ENCODE results near the gene ATCAY. TPM values are rescaled to one million over a fixed set of nuclear protein-coding genes. Genes with fewer than 3 reads are reported as not detected.

Gene ATCAY
- total and polyA plus RNA-seq, 7 donors, result 1.5 to 3.8 (median 2.1) TPM; not detected in 2

GRCh38 chr19:3958836-3959765 lies 78.6 kb downstream of the ATCAY start:
- intact Hi-C loops (cut with DNase I), result no loop called here
- Histone ChIP-seq H3K4me3 (no peak overlapping the region), H3K27me3 (no peaks in the 10 kb centered on the region), H3K36me3 (peaks cover 56 to 92% (median 71%) of the 10 kb centered on the region in 4 donors), H3K4me1 (peaks cover 0 to 8% (median 7%) of the 10 kb centered on the region in 4 donors), H3K27ac (no peak overlapping the region), H3K9me3 (no peaks in the 10 kb centered on the region)
- TF ChIP-seq POLR2A (IDR thresholded peaks at IDR 0.05), result no peak
- TF ChIP-seq POLR2AphosphoS5 (IDR thresholded peaks at IDR 0.05), result peak in 3 of 4 donors; percentile 3 to 38 (median 37)
- peak; percentile 62 for DNase-seq
- WGBS, 2 donors, result 97 to 98% methylated on average over 86 of the region's 86 CpGs

GRCh38 chr19:3959766-3960131 lies 79.3 kb downstream of the ATCAY start:
- Histone ChIP-seq H3K4me3 (no peak overlapping the region), H3K27ac (no peak overlapping the region), H3K9me3 (no peaks in the 10 kb centered on the region), H3K36me3 (peaks cover 56 to 97% (median 76%) of the 10 kb centered on the region in 4 donors), H3K4me1 (peaks cover 0 to 10% (median 3%) of the 10 kb centered on the region in 4 donors), H3K27me3 (no peaks in the 10 kb centered on the region)
- DNase-seq, result peak; percentile 63
- WGBS, 2 donors, result 97% methylated on average over 15 of the region's 15 CpGs
- TF ChIP-seq EP300 (IDR thresholded peaks at IDR 0.05), result no peak
- TF ChIP-seq CTCF (IDR thresholded peaks at IDR 0.05), result no peak
- TF ChIP-seq POLR2AphosphoS5 (IDR thresholded peaks at IDR 0.05), result no peak
- no peak for TF ChIP-seq POLR2A (IDR thresholded peaks at IDR 0.05)
- intact Hi-C loops (cut with DNase I), result loop anchor here (10.0 kb wide), 2 partner anchors 265 to 685 kb away; no protein-coding TSS in a partner anchor

GRCh38 chr19:3961007-3961406 lies 80.5 kb downstream of the ATCAY start:
- TF ChIP-seq EP300 (IDR thresholded peaks at IDR 0.05), result no peak
- TF ChIP-seq POLR2AphosphoS5 (IDR thresholded peaks at IDR 0.05), result no peak
- no peak for TF ChIP-seq POLR2A (IDR thresholded peaks at IDR 0.05)
- no peak for TF ChIP-seq CTCF (IDR thresholded peaks at IDR 0.05)
- Histone ChIP-seq H3K4me3 (no peak overlapping the region), H3K27ac (peak overlapping the region; percentile 33 to 100 (median 50)), H3K36me3 (peaks cover 56 to 99% (median 76%) of the 10 kb centered on the region in 4 donors), H3K27me3 (no peaks in the 10 kb centered on the region), H3K9me3 (no peaks in the 10 kb centered on the region), H3K4me1 (peaks cover 0 to 17% (median 13%) of the 10 kb centered on the region in 4 donors)
- DNase-seq, result no peak
- intact Hi-C loops (cut with DNase I), result loop anchor here (10.0 kb wide), 2 partner anchors 266 to 684 kb away; no protein-coding TSS in a partner anchor
- 95 to 96% methylated on average over 24 of the region's 24 CpGs for WGBS, 2 donors

- Histone ChIP-seq H3K4me1 (peaks cover 0 to 43% (median 38%) of the 10 kb centered on the region in 4 donors), H3K27me3 (no peaks in the 10 kb centered on the region), H3K36me3 (peaks cover 48 to 97% (median 66%) of the 10 kb centered on the region in 4 donors), H3K4me3 (no peak overlapping the region), H3K27ac (peak overlapping the region; percentile 41 to 100 (median 100)), H3K9me3 (no peaks in the 10 kb centered on the region)
- WGBS, 2 donors, result 96% methylated on average over 35 of the region's 35 CpGs
- intact Hi-C loops (cut with DNase I), result loop anchor here (10.0 kb wide), 2 partner anchors 269 to 681 kb away; no protein-coding TSS in a partner anchor
- DNase-seq, result peak; percentile 64
- TF ChIP-seq POLR2A (IDR thresholded peaks at IDR 0.05) (no peak), EP300 (IDR thresholded peaks at IDR 0.05) (no peak), POLR2AphosphoS5 (IDR thresholded peaks at IDR 0.05) (no peak), CTCF (IDR thresholded peaks at IDR 0.05) (no peak)
These were observed 83.2 kb downstream of the ATCAY start for GRCh38 chr19:3963458-3964255.
